SK-N-SH treated with all-trans-retinoic acid at 6 μM for 48 hours (cell line): ENCODE results near the gene VMO1.
A peak's percentile ranks its signal among the peaks of the same experiment; 100 is the strongest.

Experiments
- ATAC-seq: fragments of 200-7000 bp; cut with Tn5 transposase; 3 replicates; pipeline ENCODE4 v1.9.1; 2020; ENCODE audit warnings: mild to moderate bottlenecking, moderate library complexity
- ARNTL ChIP-seq: fragments of 450-650 bp; formaldehyde crosslinking; IDR thresholded peaks from 2 replicates; pipeline ENCODE4 v1.5.0; 2020; ENCODE audit warnings: low read depth, mild to moderate bottlenecking, moderate library complexity, borderline replicate concordance
- BACH2 ChIP-seq: fragments of 250-450 bp; sonication (Bioruptor Pico); IDR thresholded peaks from 2 replicates; pipeline ENCODE4 v1.9.0; 2021; ENCODE audit warnings: mild to moderate bottlenecking, borderline replicate concordance
- CSDC2 ChIP-seq: fragments of 250-450 bp; sonication (Bioruptor Pico); IDR thresholded peaks from 2 replicates; pipeline ENCODE4 v1.5.0; 2020; ENCODE audit warnings: mild to moderate bottlenecking, moderate library complexity
- CSRNP3 ChIP-seq: fragments of 250-450 bp; sonication (Bioruptor Pico); IDR thresholded peaks from 2 replicates; pipeline ENCODE4 v1.5.1; 2021; ENCODE audit warnings: mild to moderate bottlenecking, moderate library complexity
- ESRRG ChIP-seq: fragments of 250-450 bp; sonication (Bioruptor Pico); IDR thresholded peaks from 2 replicates; pipeline ENCODE4 v1.6.1; 2021; ENCODE audit warnings: mild to moderate bottlenecking
- GLIS3 ChIP-seq: fragments of 250-450 bp; sonication (Bioruptor Pico); IDR thresholded peaks from 2 replicates; pipeline ENCODE4 v1.5.0; 2020; ENCODE audit warnings: mild to moderate bottlenecking, moderate library complexity
- ISL1 ChIP-seq: fragments of 250-450 bp; sonication (Bioruptor Pico); IDR thresholded peaks from 2 replicates; pipeline ENCODE4 v2.1.2; 2022; ENCODE audit warnings: mild to moderate bottlenecking, moderate library complexity
- OSR1 ChIP-seq: fragments of 250-450 bp; sonication (Bioruptor Pico); IDR thresholded peaks from 2 replicates; pipeline ENCODE4 v1.8.0; 2022; ENCODE audit warnings: moderate library complexity, mild to moderate bottlenecking, inconsistent platforms
- RARB ChIP-seq: fragments of 250-450 bp; sonication (Bioruptor Pico); IDR thresholded peaks from 2 replicates; pipeline ENCODE4 v1.8.0; 2021; ENCODE audit warnings: mild to moderate bottlenecking, moderate library complexity
- SNAI2 ChIP-seq: fragments of 250-450 bp; sonication (Bioruptor Pico); IDR thresholded peaks from 2 replicates; pipeline ENCODE4 v1.5.0; 2020; ENCODE audit warnings: mild to moderate bottlenecking, moderate library complexity
- TOX ChIP-seq: fragments of 250-450 bp; sonication (Bioruptor Pico); IDR thresholded peaks from 2 replicates; pipeline ENCODE4 v1.8.0; 2021; ENCODE audit warnings: mild to moderate bottlenecking, moderate library complexity, borderline replicate concordance
- TSHZ2 ChIP-seq: fragments of 250-450 bp; sonication (Bioruptor Pico); IDR thresholded peaks from 2 replicates; pipeline ENCODE4 v1.5.0; 2020; ENCODE audit warnings: mild to moderate bottlenecking, moderate library complexity
- ZNF565 ChIP-seq: fragments of 450-650 bp; formaldehyde crosslinking; conservative IDR thresholded peaks from 2 replicates; pipeline ENCODE4 v1.5.0; 2020; ENCODE audit warnings: low read depth, mild to moderate bottlenecking, moderate library complexity
- ZNF70 ChIP-seq: fragments of 450-650 bp; formaldehyde crosslinking; IDR thresholded peaks from 2 replicates; pipeline ENCODE4 v1.5.0; 2020; ENCODE audit warnings: mild to moderate bottlenecking, moderate library complexity
- ZNF8 ChIP-seq: fragments of 450-650 bp; formaldehyde crosslinking; IDR thresholded peaks from 2 replicates; pipeline ENCODE4 v1.5.0; 2020; ENCODE audit warnings: mild to moderate bottlenecking, moderate library complexity
- TF ChIP-seq, protein P1 (sequence below): fragments of 250-450 bp; sonication (Bioruptor Pico); IDR thresholded peaks from 2 replicates; pipeline ENCODE4 v1.5.1; 2020; ENCODE audit warnings: low read depth, mild to moderate bottlenecking, moderate library complexity
- TF ChIP-seq, protein P2 (sequence below): fragments of 250-450 bp; sonication (Bioruptor Pico); IDR thresholded peaks from 2 replicates; pipeline ENCODE4 v1.8.0; 2020; ENCODE audit warnings: mild to moderate bottlenecking, moderate library complexity, borderline replicate concordance

VMO1 gene

DNA sequence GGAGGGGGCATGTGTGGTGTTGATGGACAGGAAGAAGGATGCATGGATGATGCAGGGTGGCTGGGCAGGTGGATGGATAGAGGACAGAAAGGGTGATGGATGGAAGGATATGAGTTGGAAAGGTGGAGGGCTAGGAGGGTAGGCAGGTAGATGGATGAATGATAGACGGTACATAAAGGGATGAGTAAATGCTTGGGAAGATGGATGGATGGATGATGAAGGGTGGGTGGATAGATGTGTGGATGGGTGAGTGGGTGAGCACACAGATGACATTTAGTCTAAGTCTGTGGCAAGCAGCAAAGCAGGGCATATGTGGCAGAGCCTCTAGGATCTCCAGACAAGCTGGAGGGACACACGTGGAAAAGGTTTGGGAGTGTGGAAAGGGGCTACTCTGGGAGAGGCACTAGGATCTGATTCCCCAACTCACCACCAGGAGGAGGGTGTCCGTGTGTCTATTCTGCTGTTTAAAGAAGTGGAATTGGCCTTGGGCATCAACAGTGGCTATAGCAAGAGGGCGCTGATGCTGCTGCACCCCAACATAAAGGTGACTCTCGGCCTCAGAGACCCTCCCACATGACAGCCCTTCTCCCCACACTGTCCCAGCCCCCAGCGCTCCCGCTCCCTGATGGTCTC lies 29.0 kb upstream of the VMO1 start:
- peak; percentile 57 for ATAC-seq
- TF ChIP-seq CSRNP3 (CRISPR knock-in tag) (no peak), ZNF565 (CRISPR knock-in tag) (no peak), CSDC2 (CRISPR knock-in tag) (no peak), GLIS3 (CRISPR knock-in tag) (no peak), RARB (no peak), SNAI2 (CRISPR knock-in tag) (no peak), TSHZ2 (CRISPR knock-in tag) (no peak), ZNF8 (CRISPR knock-in tag) (no peak)
- TF ChIP-seq, protein P1, sequence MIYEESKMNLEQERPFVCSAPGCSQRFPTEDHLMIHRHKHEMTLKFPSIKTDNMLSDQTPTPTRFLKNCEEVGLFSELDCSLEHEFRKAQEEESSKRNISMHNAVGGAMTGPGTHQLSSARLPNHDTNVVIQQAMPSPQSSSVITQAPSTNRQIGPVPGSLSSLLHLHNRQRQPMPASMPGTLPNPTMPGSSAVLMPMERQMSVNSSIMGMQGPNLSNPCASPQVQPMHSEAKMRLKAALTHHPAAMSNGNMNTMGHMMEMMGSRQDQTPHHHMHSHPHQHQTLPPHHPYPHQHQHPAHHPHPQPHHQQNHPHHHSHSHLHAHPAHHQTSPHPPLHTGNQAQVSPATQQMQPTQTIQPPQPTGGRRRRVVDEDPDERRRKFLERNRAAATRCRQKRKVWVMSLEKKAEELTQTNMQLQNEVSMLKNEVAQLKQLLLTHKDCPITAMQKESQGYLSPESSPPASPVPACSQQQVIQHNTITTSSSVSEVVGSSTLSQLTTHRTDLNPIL (CRISPR knock-in tag): no peak
- TF ChIP-seq, protein P2, sequence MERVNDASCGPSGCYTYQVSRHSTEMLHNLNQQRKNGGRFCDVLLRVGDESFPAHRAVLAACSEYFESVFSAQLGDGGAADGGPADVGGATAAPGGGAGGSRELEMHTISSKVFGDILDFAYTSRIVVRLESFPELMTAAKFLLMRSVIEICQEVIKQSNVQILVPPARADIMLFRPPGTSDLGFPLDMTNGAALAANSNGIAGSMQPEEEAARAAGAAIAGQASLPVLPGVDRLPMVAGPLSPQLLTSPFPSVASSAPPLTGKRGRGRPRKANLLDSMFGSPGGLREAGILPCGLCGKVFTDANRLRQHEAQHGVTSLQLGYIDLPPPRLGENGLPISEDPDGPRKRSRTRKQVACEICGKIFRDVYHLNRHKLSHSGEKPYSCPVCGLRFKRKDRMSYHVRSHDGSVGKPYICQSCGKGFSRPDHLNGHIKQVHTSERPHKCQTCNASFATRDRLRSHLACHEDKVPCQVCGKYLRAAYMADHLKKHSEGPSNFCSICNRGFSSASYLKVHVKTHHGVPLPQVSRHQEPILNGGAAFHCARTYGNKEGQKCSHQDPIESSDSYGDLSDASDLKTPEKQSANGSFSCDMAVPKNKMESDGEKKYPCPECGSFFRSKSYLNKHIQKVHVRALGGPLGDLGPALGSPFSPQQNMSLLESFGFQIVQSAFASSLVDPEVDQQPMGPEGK (CRISPR knock-in tag): no peak

DNA sequence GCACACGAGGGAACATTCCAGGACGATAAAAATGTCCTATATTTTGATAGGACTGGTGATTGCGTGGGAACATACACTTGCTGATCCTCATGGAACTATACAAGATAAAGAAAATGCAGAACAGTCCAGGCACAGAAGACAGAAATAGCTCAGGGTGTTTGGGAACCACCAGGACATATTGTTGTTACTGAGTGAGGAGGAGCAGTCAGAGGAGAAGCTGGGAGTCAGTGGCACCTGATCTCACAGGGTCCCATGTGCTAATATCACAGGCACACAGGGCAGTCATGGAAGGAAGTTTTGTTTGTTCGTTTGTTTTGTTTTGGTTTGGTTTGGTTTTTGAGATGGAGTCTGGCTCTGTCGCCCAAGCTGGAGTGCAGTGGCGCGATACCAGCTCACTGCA lies 26.5 kb upstream of the VMO1 start:
- TF ChIP-seq RARB: no peak
- TF ChIP-seq BACH2 (CRISPR knock-in tag): no peak
- TF ChIP-seq, all 23 proteins: peak for 0
- no peak for ATAC-seq

GRCh38 chr17:4811471-4811870 lies 25.3 kb upstream of the VMO1 start:
- TF ChIP-seq, protein P2 (CRISPR knock-in tag): no peak
- no peak for TF ChIP-seq CSRNP3 (CRISPR knock-in tag)
- no peak for TF ChIP-seq SNAI2 (CRISPR knock-in tag)
- no peak for TF ChIP-seq ISL1 (CRISPR knock-in tag)
- no peak for TF ChIP-seq CSDC2 (CRISPR knock-in tag)
- TF ChIP-seq ARNTL (CRISPR knock-in tag): no peak
- no peak for TF ChIP-seq OSR1 (CRISPR knock-in tag)
- TF ChIP-seq TSHZ2 (CRISPR knock-in tag): no peak
- TF ChIP-seq ZNF565 (CRISPR knock-in tag): no peak
- no peak for TF ChIP-seq TOX (CRISPR knock-in tag)
- TF ChIP-seq, protein P1 (CRISPR knock-in tag): no peak
- TF ChIP-seq ZNF70 (CRISPR knock-in tag): no peak
- no peak for TF ChIP-seq ESRRG (CRISPR knock-in tag)
- no peak for ATAC-seq
